ENCODE data around the gene KIF4B.
"Not testable (repeated sequence)": the region's sequence is repeated elsewhere in the genome, so short reads cannot be mapped to it uniquely, and the experiment has no call there.

KIF4B gene, protein sequence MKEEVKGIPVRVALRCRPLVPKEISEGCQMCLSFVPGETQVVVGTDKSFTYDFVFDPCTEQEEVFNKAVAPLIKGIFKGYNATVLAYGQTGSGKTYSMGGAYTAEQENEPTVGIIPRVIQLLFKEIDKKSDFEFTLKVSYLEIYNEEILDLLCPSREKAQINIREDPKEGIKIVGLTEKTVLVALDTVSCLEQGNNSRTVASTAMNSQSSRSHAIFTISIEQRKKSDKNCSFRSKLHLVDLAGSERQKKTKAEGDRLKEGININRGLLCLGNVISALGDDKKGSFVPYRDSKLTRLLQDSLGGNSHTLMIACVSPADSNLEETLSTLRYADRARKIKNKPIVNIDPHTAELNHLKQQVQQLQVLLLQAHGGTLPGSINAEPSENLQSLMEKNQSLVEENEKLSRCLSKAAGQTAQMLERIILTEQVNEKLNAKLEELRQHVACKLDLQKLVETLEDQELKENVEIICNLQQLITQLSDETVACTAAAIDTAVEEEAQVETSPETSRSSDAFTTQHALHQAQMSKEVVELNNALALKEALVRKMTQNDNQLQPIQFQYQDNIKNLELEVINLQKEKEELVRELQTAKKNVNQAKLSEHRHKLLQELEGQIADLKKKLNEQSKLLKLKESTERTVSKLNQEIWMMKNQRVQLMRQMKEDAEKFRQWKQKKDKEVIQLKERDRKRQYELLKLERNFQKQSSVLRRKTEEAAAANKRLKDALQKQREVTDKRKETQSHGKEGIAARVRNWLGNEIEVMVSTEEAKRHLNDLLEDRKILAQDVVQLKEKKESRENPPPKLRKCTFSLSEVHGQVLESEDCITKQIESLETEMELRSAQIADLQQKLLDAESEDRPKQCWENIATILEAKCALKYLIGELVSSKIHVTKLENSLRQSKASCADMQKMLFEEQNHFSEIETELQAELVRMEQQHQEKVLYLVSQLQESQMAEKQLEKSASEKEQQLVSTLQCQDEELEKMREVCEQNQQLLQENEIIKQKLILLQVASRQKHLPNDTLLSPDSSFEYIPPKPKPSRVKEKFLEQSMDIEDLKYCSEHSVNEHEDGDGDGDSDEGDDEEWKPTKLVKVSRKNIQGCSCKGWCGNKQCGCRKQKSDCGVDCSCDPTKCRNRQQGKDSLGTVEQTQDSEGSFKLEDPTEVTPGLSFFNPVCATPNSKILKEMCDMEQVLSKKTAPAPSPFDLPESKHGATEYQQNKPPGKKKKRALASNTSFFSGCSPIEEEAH

DNA sequence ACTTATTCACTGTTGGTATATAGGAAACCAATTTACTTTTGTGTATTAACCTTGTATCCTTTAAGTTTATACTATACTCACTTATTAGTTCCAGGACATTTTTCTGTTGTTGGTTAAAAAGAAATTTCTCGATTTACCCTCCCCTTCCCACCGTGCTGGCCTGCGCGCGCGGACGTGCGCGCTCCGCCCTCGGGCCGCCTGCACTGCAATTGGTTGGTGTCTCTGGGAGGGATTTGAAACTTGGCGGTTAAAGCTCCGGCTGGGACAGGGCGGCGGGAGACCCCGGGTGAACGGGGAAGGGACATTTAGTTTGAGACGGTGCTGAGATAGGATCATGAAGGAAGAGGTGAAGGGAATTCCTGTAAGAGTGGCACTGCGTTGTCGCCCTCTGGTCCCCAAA is at the start of gene KIF4B:
Gene KIF4B, plus strand, starts transcription at position 230 of the 400 bp plus-strand sequence. Its CDS starts 105 bp downstream, at position 335.
- Mint-ChIP-seq H3K27me3 (peaks cover 20 to 31% of the 10 kb centered on the region in 2 donors), H3K36me3 (no peaks in the 10 kb centered on the region), H3K27ac (no peak within 1 kb of the TSS), H3K4me3 (no peak within 1 kb of the TSS), H3K9me3 (peaks cover 0 to 10% of the 10 kb centered on the region in 2 donors), H3K4me1 (no peaks in the 10 kb centered on the region)
- DNase-seq (no peak), ATAC-seq (replicated peaks) (no peak)

DNA sequence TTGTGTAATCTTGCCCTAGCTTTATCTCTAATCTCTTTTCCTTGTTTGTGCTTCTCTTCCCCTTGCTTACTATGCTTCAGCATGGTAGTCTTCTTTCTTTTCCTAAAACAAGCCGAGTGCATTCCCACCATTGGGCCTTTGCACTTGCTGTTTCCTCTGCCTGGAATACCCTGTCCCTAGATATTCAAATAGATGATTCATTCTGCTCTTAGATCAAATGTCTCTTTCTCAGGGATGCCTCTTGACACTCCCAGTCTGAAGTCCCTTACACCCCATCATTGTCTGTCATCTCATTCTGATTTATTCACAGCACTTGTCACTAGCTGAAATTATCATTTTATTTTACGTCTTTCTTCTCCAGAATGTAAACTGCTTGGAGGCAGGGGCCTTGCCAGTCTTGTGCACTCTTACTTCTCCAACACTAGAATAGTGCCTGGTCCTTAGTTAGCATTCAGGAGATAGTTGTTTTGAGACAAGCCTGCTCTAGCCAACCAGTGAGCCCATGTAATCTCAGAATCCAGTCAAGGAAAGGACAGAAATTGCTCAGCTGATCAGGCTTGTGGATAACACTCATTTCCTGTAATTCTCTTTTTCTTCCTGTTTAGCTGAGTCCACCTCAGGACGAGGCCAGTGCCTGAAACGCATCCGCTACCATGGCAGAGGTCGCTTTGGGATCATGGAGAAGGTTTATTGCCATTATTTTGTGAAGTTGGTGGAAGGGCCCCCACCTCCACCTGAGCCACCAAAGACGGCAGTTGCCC is 47.3 kb upstream of the KIF4B start:
- H3K9me3 Mint-ChIP-seq: no peaks in the 10 kb centered on the region
- H3K27me3 Mint-ChIP-seq: no peaks in the 10 kb centered on the region
- H3K4me1 Mint-ChIP-seq: peaks cover 0 to 11% of the 10 kb centered on the region in 2 donors
- H3K27ac Mint-ChIP-seq: no peak overlapping the region
- no peak for DNase-seq
- no peak for ATAC-seq (replicated peaks)
- H3K36me3 Mint-ChIP-seq: peaks cover 38 to 51% of the 10 kb centered on the region in 2 donors
- no peak overlapping the region for H3K4me3 Mint-ChIP-seq

DNA sequence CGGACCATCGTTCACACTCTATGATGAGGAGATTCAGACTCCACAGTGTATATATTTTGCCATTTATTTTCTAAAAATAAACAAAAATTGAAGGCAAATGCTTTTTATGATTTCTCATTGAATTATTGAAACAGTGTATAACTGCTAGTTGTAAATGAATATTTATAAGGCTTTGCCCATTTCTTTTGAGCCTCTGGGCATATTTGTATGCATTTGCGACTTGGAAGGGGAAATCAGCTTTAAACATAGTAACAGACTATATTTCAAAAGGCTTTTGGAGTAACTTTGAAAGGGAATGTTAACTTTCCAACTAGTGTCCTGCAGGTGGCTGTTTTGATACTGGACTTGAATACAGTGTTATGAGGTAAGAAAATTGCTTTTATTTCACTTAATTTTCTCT is 46.7 kb upstream of the KIF4B start:
- no peak for ATAC-seq (replicated peaks)
- no peaks in the 10 kb centered on the region for H3K9me3 Mint-ChIP-seq
- H3K4me3 Mint-ChIP-seq: no peak overlapping the region
- H3K36me3 Mint-ChIP-seq: peaks cover 34 to 51% of the 10 kb centered on the region in 2 donors
- H3K27ac Mint-ChIP-seq: no peak overlapping the region
- no peak for DNase-seq
- H3K4me1 Mint-ChIP-seq: peaks cover 0 to 11% of the 10 kb centered on the region in 2 donors
- H3K27me3 Mint-ChIP-seq: no peaks in the 10 kb centered on the region

DNA sequence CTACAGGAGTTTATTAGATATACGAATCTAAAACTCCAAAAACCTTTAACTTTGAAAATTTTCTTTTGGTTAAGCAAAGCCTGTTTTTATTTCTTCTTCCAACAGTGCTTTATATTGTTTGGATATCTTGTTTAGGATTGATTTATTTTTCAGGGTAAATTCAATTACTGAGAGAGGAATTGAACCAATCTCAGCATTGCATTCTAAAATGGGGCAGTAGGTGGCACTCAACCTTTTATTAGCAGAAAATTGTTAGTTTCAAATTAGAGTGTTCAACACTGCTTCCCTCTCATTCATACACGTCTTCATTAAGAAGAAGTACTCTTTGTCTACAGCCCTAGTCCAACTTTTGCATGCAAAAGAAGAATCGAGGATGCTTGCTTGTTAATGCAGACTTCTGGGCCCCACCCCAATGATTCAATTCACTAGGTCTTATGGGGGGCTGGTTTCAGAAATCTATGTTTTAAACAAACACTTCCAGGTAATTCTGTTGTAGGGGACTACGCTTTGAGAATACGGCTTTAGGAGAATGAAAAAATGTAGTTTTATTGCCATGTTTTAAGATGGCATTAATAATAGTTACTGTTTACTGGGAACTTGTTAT is 46.0 kb upstream of the KIF4B start:
- no peak overlapping the region for H3K27ac Mint-ChIP-seq
- H3K36me3 Mint-ChIP-seq: peaks cover 31 to 49% of the 10 kb centered on the region in 2 donors
- H3K9me3 Mint-ChIP-seq: no peaks in the 10 kb centered on the region
- no peak overlapping the region for H3K4me3 Mint-ChIP-seq
- no peaks in the 10 kb centered on the region for H3K27me3 Mint-ChIP-seq
- DNase-seq (no peak), ATAC-seq (replicated peaks) (no peak)
- H3K4me1 Mint-ChIP-seq: peaks cover 0 to 8% of the 10 kb centered on the region in 2 donors

DNA sequence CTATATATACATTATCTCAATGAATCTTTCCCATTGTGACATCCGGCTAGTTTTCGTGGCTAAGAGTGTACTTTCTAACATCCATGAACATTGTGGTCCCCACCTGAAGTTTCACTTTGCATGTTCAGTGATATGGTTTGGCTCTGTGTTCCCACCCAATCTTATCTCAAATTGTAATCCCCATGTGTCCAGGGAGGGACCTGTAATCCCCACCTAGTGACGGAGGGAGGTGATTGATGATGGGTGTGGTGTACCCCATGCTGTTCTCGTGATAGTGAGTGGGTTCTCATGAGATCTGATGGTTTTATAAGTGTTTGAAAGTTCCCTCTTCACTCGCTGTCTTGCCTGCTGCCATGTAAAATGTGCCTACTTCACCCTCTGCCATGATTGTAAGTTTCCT is 44.6 kb upstream of the KIF4B start:
- Mint-ChIP-seq H3K4me3 (no peak overlapping the region), H3K9me3 (no peaks in the 10 kb centered on the region), H3K36me3 (peaks cover 26 to 40% of the 10 kb centered on the region in 2 donors), H3K27me3 (no peaks in the 10 kb centered on the region), H3K27ac (no peak overlapping the region), H3K4me1 (peaks cover 0 to 3% of the 10 kb centered on the region in 2 donors)
- ATAC-seq (replicated peaks): no peak
- no peak for DNase-seq

DNA sequence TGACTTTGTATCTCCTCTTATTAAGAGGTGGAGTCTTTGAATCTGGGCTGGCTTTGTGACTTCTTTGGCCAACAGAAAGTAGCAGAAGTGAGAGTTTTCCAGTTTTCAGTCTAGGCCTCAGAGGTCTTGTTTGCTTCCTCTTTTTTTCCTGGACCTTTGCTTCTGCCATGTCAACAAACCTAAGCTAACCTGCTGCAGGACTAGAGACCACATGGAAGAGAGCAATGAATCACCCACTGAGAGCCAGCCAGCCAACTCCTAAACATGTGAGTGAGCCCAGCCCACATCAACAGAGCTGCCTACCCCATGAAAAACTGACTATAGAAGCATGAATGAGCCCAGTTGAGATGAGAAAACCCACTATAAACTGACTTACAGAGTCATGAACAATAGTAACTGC is 42.8 kb upstream of the KIF4B start:
- no peaks in the 10 kb centered on the region for H3K27me3 Mint-ChIP-seq
- H3K36me3 Mint-ChIP-seq: peaks cover 28 to 38% of the 10 kb centered on the region in 2 donors
- H3K4me1 Mint-ChIP-seq: peaks cover 0 to 3% of the 10 kb centered on the region in 2 donors
- H3K9me3 Mint-ChIP-seq: peaks cover 0 to 2% of the 10 kb centered on the region in 2 donors
- DNase-seq (no peak), ATAC-seq (replicated peaks) (peak; percentile 57 to 59)
- H3K27ac Mint-ChIP-seq: no peak overlapping the region
- no peak overlapping the region for H3K4me3 Mint-ChIP-seq

DNA sequence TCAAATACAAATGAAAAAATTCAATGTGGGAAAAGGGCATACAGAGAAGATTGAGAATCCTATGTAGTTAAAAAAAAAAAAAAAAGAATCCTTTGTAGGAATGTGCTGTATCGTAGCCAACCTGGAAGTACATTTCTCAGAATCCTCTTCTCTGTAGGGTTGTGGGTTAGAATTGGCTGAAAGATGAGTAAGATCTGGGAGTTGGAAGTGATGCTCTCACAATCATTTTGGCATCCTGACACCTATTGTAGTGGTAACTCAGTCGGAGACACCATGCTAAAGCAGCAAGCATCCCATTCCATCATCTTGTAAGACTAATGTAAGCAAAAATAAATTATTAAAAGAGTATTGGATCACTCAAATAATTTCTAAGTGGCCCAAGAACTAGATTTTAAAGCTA is 42.1 kb upstream of the KIF4B start:
- H3K27me3 Mint-ChIP-seq: no peaks in the 10 kb centered on the region
- ATAC-seq (replicated peaks): no peak
- no peak overlapping the region for H3K4me3 Mint-ChIP-seq
- peaks cover 25 to 33% of the 10 kb centered on the region in 2 donors for H3K36me3 Mint-ChIP-seq
- no peak overlapping the region for H3K27ac Mint-ChIP-seq
- DNase-seq: no peak
- H3K4me1 Mint-ChIP-seq: peaks cover 0 to 3% of the 10 kb centered on the region in 2 donors
- H3K9me3 Mint-ChIP-seq: peaks cover 0 to 4% of the 10 kb centered on the region in 2 donors

DNA sequence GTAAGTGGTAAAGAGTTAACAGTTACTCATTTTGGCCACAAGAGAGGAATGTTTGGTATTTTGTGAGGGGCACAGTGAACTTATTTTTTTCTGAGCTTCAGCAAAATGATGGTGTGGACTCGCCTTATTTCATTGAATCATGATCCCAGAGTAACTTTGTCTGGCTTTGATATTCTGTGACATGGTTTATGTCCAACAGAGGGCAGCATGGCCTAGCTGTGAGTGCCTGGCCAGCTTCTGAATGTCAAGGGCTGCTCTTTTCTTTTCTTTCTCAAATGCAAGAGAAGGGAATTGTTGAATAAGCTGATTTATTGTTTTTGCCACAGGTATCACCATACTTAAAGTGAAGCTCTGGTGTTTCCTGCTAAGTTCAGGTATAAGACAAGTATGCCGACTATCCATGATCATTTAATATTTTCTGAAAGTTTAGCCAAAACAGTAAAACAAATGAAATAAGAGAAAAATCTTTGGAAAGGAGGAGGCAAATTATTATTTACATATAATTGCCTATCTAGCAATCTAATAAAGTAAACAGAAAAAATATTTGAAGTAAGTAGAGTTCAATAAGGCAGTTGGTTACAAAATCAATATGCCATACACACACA is 41.0 kb upstream of the KIF4B start:
- no peak for DNase-seq
- no peak overlapping the region for H3K27ac Mint-ChIP-seq
- H3K9me3 Mint-ChIP-seq: peaks cover 0 to 4% of the 10 kb centered on the region in 2 donors
- peaks cover 0 to 5% of the 10 kb centered on the region in 2 donors for H3K4me1 Mint-ChIP-seq
- no peak for ATAC-seq (replicated peaks)
- peaks cover 24 to 34% of the 10 kb centered on the region in 2 donors for H3K36me3 Mint-ChIP-seq
- H3K4me3 Mint-ChIP-seq: no peak overlapping the region
- no peaks in the 10 kb centered on the region for H3K27me3 Mint-ChIP-seq

DNA sequence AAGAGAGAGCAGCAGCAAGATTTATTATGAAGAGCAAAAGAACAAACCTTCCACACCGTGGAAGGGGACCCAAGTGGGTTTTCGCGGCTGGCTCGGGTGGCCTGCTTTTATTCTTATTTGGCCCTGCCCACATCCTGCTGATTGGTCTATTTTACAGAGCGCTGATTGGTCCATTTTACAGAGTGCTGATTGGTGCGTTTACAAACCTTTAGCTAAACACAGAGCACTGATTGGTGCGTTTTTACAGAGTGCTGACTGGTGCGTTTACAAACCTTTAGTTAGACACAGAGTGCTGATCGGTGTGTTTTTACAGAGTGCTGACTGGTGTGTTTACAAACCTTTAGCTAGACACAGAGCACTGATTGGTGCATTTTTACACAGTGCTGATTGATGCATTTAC is 37.5 kb upstream of the KIF4B start:
- not testable (repeated sequence) for H3K4me1 Mint-ChIP-seq; DNase-seq; H3K27ac Mint-ChIP-seq; H3K27me3 Mint-ChIP-seq; H3K9me3 Mint-ChIP-seq; H3K4me3 Mint-ChIP-seq; ATAC-seq (replicated peaks)
- peaks cover 11 to 20% of the 10 kb centered on the region in 2 donors for H3K36me3 Mint-ChIP-seq

DNA sequence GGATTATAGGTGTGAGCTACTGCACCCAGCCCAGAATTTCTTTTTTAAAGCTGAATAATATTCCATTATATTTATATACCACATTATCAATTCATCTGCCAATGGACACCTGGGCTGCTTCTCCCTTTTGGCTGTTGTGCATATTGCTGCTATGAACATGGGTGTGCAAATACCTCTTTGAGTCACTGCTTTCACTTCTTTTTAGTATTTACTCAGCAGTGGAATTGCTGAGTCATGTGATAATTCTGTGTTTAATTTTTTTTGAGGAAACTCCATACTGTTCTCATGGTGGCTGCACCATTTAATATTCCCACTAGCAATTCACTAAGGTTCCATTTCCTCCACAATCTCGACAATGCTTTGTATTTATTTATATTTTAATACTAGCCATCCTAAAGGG is 36.1 kb upstream of the KIF4B start:
- DNase-seq (no peak), ATAC-seq (replicated peaks) (peak; percentile 55 to 73)
- peaks cover 14 to 27% of the 10 kb centered on the region in 2 donors for H3K36me3 Mint-ChIP-seq
- H3K4me1 Mint-ChIP-seq: peaks cover 0 to 3% of the 10 kb centered on the region in 2 donors
- no peak overlapping the region for H3K27ac Mint-ChIP-seq
- peaks cover 0 to 7% of the 10 kb centered on the region in 2 donors for H3K9me3 Mint-ChIP-seq
- no peak overlapping the region for H3K4me3 Mint-ChIP-seq
- H3K27me3 Mint-ChIP-seq: peaks cover under 1 to 3% of the 10 kb centered on the region in 2 donors

DNA sequence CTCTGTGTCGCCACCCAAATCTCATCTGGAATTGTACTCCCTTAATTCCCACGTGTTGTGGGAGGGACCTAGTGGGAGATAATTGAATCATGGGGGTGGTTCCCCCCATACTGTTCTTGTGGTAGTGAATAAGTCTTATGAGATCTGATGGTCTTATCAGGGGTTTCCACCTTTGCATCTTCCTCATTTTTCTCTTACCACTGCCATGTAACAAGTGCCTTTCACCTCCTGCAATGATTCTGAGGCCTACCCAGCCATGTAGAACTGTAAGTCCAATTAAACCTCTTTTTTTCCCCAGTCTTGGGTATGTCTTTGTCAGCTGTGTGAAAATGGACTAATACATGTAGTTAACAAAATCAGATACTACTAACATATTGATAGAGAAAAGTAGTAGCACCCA is 35.3 kb upstream of the KIF4B start:
- not testable (repeated sequence) for ATAC-seq (replicated peaks); H3K27ac Mint-ChIP-seq; H3K27me3 Mint-ChIP-seq; DNase-seq; H3K4me1 Mint-ChIP-seq; H3K9me3 Mint-ChIP-seq; H3K4me3 Mint-ChIP-seq
- H3K36me3 Mint-ChIP-seq: peaks cover 14 to 27% of the 10 kb centered on the region in 2 donors

DNA sequence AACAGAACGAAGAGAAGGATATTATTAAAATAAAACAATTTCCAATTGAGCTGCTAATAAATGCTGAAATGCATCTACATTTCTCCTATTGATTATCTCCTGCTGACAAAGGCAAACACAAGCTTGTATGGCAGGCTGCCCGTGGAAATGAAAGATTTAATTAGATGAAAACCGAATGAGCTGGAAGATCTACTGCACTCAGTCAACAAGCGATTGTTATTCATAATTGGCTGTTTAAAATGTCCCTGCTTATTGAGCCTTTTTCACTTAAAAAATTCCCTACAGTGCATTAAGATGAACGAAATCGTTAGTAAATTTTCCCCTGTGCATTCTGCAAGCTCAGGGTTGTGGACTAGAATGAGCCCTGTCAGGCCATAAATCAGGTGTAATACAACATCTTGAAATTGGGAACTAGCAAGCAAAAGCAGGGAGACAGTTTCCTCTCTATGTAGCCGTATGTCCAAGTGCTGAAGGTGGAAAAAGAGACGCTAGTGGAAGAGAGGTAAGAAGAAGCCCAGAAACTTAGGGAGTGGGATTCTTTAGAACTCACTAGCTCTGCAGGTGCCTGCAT is 28.5 kb upstream of the KIF4B start:
- H3K4me3 Mint-ChIP-seq: no peak overlapping the region
- H3K9me3 Mint-ChIP-seq: peaks cover 0 to 2% of the 10 kb centered on the region in 2 donors
- peaks cover 3 to 12% of the 10 kb centered on the region in 2 donors for H3K27me3 Mint-ChIP-seq
- DNase-seq (no peak), ATAC-seq (replicated peaks) (no peak)
- no peaks in the 10 kb centered on the region for H3K4me1 Mint-ChIP-seq
- H3K27ac Mint-ChIP-seq: no peak overlapping the region
- H3K36me3 Mint-ChIP-seq: peaks cover 3 to 7% of the 10 kb centered on the region in 2 donors

Data from stimulated activated naive B cell treated with anti-CD40 and anti-IgM and Interleukin-4, amounts not matched to agents 10 μg/mL and 1 μg/mL and 100 μg/mL, for 72 hours (primary cell).